Measurements from ENCODE around the gene PDE5A.
A peak's percentile ranks its signal among the peaks of the same experiment; 100 is the strongest.
"Not testable (repeated sequence)": the region's sequence is repeated elsewhere in the genome, so short reads cannot be mapped to it uniquely, and the experiment has no call there.

Gene PDE5A

GRCh38 chr4:119470737-119471063, 157.9 kb downstream of the PDE5A start:
- DNase-seq (ENCODE audit: low read depth): not testable (repeated sequence)

GRCh38 chr4:119470021-119470736, 158.4 kb downstream of the PDE5A start:
- not testable (repeated sequence) for DNase-seq (ENCODE audit: low read depth)

GRCh38 chr4:119469039-119469438, 159.6 kb downstream of the PDE5A start:
- not testable (repeated sequence) for DNase-seq (ENCODE audit: low read depth)

GRCh38 chr4:119462733-119463132, 165.9 kb downstream of the PDE5A start:
- DNase-seq (ENCODE audit: low read depth): not testable (repeated sequence)

GRCh38 chr4:119455734-119456133, 172.9 kb downstream of the PDE5A start:
- not testable (repeated sequence) for DNase-seq (ENCODE audit: low read depth)

DNA sequence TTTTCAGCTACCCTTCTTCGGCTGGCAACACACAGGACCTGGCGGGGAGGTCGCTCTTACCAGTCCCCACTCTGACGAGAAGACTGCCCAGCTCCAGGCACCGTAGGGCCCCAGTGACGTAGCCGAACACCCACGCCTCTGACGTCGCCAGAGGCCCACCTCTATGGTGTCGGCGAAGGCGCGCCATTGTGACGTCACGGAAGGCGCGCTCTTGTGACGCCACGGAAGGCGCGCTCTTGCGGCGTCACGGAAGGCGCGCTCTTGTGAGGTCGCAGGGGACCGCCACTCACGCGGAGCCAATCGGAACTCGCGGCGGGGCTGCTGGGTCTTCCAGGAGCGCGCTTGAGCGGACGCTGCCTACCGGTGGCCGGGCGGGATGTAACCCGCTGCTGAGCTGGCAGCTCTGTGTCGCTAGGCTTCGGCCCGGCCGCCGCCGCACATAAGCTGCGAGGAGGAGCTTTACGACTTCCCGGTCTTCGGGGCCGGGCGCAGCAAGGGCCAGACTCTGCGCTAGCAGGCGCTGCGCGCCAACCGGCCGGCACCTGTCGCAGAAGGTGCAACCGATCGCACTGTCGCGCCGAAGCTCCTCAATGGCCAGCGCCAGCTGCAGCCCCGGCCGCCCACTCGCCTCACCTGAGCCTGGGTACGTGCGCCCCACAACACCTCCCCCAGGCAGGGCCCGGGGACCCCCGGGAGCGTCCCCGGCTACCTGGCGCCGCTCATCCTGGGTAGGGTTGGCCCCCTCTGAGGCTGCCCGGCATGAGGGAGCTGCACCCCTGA, 173.9 kb downstream of the PDE5A start:
- DNase-seq (ENCODE audit: low read depth): peak; percentile 99

DNA sequence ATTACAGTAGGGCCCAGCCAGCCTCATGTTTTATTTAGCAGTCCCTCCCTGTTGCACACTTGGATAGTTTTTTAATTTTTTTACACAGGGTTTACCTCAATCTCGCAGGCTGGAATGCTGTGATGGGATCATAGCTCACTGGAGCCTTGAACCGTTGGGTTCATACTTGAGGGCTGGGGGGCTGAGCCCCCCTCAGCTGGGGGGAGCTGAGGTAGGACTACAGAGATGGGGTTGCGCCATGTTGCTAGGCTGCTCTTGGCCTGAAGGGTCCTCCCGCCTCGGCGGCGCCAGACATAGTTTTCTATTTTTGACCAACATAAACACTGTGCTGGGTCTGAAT, 174.5 kb downstream of the PDE5A start:
- not testable (repeated sequence) for DNase-seq (ENCODE audit: low read depth)

GRCh38 chr4:119453286-119453685, 175.3 kb downstream of the PDE5A start:
- not testable (repeated sequence) for DNase-seq (ENCODE audit: low read depth)

DNA sequence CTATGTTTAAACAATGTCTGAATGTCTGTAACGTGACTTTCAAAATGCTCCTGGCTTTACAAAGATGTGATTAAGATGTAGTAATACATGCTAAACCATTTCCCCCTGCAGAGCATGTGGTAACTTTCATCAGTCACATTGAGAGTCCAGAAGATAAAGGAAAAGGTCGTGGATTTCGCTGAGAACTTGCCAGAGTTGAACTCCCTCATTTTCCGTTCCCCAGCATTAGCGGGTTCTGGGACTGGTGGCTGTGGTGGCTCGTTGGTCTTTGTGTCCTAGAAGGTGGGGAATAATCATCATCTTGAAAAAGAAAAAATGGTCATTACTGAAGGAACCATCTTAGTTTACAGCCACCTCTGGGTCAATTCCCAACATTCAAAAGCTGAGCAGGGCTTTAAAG, 178.8 kb downstream of the PDE5A start:
- not testable (repeated sequence) for DNase-seq (ENCODE audit: low read depth)
